ENCODE results near the gene LCN15.
"Not testable (repeated sequence)": the region's sequence is repeated elsewhere in the genome, so short reads cannot be mapped to it uniquely, and the experiment has no call there.

Gene LCN15

DNA sequence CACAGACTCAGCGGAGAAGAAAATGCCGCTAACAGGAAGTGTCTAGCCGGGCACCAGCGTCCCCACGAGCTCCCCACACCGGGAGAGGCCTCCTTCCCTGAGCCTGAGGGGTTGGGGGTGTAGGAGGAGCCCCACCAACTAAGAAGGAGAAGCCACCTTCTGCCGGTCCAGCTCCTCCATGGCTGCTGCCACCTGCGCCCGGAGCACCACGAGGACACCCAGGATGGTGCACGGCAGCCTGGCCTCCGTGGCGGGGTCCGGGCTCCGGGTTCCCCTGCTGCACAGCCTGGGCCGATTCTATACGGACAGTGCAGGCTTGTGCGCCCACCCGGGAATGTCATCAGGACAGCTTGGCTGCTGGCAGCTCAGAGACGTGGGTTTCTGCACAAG is 6.6 kb downstream of the LCN15 start:
- DNase-seq (ENCODE audit: low read depth): no peak
- H3K4me3 ChIP-seq (ENCODE audit: low read depth, low read length): no peak overlapping the region

DNA sequence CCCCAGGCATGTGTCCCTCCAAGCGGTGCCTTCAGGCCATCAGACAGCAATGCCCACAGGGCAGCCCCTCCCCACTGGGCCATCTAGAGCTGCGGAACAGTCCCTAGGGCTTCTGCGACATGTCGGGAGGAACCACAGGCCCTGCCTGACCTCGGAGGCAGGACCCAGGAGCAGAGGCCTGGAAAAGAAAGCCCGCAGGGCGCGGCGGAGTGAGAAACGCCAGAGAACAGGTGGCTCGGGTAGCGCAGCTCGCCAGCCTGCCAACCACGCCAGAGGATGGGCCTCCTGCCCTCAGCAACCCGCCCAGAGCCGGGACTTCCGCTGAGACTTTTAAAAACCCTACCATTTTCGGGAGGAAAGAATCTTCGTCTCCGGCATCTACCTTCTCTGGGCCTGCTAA is 7.0 kb downstream of the LCN15 start:
- no peak for DNase-seq (ENCODE audit: low read depth)
- no peak overlapping the region for H3K4me3 ChIP-seq (ENCODE audit: low read depth, low read length)

DNA sequence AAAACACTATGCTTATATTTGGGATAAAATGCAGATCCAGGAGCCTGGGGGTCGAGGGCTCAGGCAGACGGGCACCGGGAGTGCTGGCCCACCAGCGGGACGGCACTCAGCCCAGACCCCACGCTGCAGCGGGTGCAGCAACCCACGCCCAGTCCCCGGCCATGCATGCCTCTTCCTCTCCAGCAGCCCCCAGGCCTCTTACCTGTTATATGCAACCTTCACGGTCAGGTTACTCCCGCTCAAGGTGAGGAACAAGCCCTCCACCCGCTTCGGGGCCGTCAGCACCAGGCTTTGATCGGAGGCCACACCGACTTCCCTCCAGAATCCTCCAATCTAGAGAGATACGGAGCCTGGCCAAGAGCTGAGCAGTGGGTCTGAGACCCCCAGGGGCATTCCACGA is 7.5 kb downstream of the LCN15 start:
- H3K4me3 ChIP-seq (ENCODE audit: low read depth, low read length): no peak overlapping the region
- no peak for DNase-seq (ENCODE audit: low read depth)

DNA sequence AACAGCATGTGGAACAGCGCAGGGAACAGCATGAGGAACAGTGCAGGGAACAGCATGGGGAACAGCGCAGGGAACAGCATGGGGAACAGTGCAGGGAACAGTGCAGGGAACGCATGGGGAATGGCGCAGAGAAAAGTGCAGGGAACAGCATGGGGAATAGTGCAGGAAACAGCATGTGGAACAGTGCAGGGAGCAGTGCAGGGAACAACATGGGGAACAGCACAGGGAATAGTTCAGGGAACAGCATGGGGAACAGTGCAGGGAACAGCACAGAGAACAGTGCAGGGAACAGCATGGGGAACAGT is 8.2 kb downstream of the LCN15 start:
- DNase-seq (ENCODE audit: low read depth): no peak
- no peak overlapping the region for H3K4me3 ChIP-seq (ENCODE audit: low read depth, low read length)

DNA sequence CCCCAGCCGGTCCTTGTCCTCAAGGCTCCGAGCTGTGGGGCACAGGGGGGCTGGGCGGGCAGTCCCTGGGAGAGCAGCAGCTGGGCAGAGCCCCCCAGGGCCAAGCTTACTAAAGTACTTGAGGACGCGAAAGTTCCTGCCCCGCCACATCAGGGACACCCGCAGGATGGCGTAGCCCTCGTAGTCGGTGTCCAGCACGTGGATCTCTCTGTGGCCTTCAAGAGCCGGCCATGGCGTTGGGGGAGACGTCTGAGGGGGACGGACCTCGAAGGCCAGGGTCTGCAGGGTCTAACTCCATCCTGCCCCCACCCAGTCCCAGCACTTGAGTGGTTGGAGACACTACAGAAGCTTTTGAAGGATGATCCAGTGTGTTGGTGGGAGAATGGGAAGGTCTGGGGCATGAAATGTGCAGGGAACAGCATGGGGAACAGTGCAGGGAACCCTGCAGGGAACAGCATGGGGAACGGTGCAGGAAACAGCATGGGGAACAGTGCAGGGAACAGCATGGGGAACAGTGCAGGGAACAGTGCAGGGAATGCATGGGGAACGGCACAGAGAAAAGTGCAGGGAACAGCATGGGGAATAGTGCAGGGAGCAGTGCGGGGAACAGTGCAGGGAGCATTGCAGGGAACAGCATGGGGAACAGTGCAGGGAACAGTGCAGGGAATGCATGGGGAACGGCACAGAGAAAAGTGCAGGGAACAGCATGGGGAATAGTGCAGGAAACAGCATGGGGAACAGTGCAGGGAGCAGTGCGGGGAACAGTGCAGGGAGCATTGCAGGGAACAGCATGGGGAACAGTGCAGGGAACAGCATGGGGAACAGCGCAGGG is 8.8 kb downstream of the LCN15 start:
- DNase-seq (ENCODE audit: low read depth); H3K4me3 ChIP-seq (ENCODE audit: low read depth, low read length): not testable (repeated sequence)

DNA sequence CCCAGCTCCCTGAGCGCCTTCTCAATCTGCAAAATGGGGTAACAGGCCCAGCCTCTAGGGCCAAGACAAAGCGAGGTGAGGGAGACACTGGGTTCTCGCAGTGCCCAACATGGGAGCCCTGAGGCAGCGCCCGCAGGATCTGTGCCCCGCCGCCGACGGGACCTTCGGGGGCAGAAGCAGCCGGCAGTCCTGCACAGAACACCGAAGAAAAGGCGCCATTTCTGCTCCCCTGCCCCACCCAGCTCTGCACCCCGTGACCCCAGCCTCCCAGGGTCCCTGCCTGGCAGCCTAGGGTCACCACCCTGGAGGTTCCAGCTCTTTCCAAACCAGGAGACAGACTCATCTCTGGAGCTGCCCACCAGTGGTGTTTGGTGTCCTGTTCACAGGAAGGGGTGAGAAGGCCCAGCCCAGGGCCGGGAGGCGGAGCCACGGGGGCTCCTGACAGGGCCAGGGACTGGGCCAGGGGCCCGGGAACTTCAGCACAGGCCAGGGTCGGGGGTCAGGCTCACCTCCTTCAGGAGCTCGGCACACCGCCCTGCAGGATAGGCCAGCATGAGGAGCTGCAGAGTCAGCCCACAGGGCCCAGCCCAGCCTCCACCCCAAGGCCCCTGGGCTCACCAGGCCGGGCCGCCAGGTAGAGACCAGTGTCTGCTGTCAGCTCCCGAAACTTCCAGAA is 9.6 kb downstream of the LCN15 start:
- no peak overlapping the region for H3K4me3 ChIP-seq (ENCODE audit: low read depth, low read length)
- DNase-seq (ENCODE audit: low read depth): no peak

DNA sequence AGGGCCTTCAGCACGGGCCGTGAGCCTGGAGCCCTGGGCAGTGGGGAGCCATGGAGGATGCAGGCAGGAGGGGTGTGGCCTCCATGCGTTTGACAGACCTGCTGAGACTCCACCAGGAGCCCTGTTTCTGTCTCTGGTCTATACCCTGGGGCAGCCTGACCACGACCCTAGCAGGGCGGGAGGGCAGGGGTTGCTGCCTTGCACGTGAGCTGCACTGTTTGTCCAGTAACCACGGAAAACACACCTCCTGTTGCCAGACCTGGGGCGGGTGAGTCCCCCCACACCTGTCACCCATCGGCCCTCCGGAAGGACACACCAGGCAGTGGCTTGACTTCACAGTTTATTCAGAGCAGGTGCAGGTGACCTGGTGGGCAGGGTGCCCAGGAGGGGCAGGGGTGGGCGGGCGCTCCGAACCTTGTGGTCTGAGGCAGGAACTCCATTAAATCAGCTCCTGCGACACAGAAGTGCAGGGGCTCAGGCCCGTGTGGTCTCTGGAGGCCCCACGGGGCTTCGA is 10.2 kb downstream of the LCN15 start:
- H3K4me3 ChIP-seq (ENCODE audit: low read depth, low read length): no peak overlapping the region
- no peak for DNase-seq (ENCODE audit: low read depth)

DNA sequence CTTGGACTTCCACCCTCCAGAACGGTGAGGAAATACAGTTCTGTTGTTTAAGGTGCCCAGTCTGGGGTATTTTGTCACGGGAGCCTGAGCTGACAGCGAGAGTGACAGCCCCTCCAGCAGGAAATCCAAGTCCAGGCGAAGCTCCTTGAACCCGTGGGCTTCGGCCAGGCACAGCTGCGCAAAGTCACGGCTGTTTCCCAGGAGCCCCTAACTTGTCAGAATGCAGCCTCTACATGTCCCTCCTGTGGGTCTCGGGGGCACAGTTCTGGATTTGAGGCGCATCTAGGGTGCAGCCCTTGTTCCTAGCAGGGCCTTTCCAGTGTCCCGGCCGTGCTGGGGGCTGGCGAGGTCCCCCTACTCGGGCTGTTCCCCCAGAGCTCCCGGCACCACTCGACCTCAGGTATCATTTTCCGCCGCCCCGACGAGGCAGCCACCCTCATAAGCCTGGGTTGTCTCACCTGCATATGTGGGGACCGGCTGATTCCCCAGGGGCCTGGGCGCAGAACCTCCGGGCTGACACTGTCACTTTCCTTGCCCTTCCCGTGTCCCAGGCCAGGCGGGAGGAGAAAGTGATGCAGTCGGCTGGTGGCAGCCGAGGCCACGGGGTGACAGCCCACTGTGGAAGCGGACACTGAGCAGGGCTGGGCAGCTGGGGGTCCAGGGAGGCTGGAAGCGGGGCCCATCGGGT is 10.8 kb downstream of the LCN15 start:
- H3K4me3 ChIP-seq (ENCODE audit: low read depth, low read length): no peak overlapping the region
- DNase-seq (ENCODE audit: low read depth): no peak

DNA sequence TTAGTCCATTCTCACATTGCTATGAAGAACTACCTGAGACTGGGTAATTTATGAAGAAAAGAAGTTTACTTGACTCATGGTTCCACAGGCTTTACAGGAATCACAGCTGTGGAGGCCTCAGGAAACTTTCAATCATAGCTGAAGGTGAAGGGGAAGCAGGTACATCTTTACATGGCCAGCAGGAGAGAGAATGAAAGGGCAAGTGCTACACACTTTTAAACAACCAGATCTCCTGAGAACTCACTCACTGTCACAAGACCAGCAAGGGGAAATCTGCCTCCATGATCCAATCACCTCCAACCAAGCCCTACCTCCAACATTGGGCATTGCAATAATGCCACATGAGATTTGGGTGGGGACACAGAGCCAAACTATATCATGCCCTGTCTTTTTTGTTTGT is 12.5 kb downstream of the LCN15 start:
- DNase-seq (ENCODE audit: low read depth): no peak

DNA sequence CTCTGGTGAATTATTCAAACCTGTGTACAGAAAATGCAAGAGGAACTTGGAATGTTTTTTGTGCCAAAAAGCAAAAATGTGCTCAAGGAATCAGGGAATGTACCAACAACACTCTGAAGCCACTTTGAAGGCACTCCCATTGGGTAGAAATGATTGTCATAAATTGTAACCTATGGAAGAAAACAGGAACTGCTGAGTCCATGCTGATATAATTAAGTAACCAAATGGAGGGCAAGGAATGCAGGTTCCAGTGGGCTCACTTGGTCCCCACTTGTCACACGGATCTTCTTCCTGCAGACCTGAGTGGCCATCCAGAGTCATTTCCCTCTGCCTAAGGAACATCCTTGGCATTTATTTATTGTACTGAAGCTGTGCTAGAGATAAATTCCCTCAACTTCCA is 13.1 kb downstream of the LCN15 start:
- DNase-seq (ENCODE audit: low read depth): no peak
- no peak overlapping the region for H3K4me3 ChIP-seq (ENCODE audit: low read depth, low read length)

More for the DNA sequence above, 12.5 kb downstream of the LCN15 start:
- no peak overlapping the region for H3K4me3 ChIP-seq (ENCODE audit: low read depth, low read length)

DNA sequence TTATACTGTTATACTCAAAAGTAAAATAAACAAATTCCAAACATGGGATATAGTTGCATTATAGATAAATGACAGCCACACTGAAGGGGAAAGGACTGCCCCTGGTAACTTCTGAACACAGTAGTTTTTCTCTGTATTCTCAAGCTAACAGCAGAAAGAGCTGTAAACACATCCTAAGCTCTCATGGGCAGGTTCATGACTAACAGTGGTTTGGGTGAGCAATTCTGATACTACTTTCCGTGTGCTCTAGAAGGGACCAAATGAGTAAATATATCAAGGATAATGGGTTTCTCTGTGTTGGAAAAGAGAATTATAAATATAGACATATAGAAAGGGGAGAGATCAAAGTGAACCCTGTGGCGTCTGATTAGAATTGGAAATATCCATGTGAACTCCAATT is 13.8 kb downstream of the LCN15 start:
- no peak overlapping the region for H3K4me3 ChIP-seq (ENCODE audit: low read depth, low read length)
- no peak for DNase-seq (ENCODE audit: low read depth)

DNA sequence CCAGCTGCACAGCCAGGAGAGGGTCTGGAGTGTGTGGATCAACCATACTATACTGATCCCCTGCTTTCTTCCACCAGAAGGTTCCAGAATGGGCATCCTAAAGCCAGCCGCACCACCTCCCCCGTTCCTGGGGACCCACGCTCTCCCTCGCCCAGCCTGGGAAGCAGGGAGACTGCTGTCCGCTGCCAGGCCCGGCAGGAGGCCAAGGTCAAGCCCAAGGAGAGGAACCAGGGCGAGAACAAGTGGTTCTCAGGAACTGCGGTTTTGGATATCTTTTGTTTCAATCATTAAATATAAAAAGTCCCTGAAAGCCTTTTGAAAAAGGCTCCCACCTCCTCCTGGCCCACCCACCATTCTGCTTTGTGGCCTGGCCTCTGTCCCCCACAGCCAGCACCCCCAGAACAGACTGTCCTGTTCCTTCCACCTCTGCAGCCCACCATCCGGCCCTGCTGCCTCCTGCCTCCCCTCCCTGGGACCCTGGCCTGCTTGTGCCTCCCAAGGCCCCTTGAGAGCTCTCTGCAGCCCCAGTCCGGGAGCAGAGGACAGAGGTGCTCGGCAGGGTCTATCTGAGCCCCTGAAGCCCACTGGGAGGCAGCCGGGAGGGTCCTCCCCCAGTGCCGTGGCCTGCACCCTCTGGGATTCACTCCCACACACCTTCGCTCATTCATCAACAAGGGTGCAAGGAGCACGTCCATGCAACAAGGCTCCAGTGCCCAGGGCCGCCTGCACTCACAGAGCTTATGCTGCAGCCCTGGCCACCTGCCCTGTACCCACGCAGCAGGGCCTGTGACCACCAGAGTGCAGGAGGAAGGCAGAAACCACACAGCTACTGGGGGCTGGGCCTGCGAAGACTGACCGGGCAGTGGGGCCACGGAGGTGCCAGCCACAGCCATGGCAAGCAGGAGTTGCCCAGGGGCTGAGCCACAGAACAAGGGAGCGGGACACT is 15.4 kb downstream of the LCN15 start:
- no peak overlapping the region for H3K4me3 ChIP-seq (ENCODE audit: low read depth, low read length)
- no peak for DNase-seq (ENCODE audit: low read depth)

DNA sequence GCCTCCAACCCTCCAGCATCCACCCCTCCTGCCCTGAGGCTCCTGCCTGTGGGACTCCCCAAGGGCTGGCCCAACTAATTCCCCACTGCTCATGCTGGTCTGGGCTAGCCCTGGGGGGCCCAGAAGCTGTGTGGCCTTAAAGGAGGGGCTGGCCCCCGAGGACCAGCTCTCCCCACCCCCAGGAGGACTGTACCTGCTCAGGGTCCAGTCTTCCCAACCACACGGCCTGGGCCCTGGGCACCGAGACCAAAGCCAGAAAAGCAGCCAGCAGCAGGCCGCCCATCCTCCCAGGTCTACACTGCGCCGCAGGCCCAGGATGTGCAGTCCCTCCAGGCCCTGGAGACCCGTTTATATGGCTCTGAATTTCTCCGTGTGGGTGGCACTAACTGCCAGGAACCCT is 16.1 kb downstream of the LCN15 start, which contains the start of gene LCN6:
TSS of gene LCN6 (minus strand) at position 325 of the 400 bp plus-strand sequence. CDS start at position 283, 42 bp downstream.
- no peak for DNase-seq (ENCODE audit: low read depth)

DNA sequence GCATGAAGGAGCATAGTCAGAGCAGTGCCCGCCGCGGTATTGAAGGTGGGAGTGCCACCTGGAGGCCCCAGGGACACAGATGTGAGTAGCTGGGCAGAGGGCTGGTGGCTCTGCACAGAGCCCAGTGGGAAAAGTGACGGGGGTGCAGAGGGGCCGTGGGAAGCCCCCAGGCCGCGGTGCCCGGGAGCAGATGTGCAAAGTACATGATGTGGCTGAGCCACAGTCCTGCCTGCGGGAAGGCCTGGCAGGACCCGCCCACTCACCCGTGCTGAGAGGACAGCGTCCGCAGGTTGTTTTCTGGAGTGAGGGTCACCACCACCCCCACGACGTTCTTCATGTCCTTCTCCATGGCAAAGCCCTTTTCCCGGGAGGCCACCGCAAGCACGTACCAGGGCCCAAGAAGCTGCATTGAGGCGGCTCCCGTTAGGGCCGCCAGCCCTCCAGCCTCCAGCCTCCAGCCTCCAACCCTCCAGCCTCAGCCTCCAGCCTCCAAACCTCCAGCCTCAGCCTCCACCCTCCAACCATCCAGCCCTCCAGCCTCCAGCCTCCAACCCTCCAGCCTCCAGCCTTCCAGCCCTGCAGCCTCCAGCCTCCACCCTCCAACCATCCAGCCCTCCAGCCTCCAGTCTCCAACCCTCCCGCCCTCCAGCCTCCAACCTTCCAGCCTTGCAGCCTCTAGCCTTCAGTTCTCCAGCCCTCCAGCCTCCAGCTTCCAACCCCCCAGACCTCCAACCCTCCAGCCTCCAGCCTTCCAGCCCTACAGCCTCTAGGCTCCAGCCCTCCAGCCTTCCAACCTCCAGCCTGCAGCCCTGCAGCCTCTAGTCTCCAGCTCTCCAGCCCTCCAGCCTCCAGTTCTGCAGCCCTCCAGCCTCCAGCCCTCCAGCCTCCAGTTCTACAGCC is 16.9 kb downstream of the LCN15 start:
- H3K4me3 ChIP-seq (ENCODE audit: low read depth, low read length): no peak overlapping the region
- no peak for DNase-seq (ENCODE audit: low read depth)

More for the DNA sequence above, 16.1 kb downstream of the LCN15 start, which contains the start of gene LCN6:
- no peak within 1 kb of the TSS for H3K4me3 ChIP-seq (ENCODE audit: low read depth, low read length)

DNA sequence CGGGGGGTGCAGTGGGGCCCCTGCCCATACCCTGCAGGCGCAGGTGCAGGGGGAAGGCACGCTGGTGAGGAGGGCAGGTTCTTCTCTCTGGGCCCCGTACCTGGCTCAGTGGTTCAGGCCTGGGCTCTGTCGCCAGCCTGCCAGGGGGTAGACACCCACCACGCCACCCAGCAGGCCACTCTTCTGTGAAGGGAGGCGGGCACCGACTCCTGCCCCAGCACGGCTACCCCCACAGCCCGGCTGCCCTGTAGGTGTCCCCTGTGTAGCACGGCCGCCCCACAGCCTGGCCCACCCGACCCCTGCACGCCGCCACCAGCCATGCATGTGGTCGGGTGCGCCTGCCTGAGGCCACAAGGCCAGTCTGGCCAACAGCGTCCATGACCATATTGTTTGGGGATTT is 17.7 kb downstream of the LCN15 start:
- H3K4me3 ChIP-seq (ENCODE audit: low read depth, low read length): no peak overlapping the region
- DNase-seq (ENCODE audit: low read depth): no peak

DNA sequence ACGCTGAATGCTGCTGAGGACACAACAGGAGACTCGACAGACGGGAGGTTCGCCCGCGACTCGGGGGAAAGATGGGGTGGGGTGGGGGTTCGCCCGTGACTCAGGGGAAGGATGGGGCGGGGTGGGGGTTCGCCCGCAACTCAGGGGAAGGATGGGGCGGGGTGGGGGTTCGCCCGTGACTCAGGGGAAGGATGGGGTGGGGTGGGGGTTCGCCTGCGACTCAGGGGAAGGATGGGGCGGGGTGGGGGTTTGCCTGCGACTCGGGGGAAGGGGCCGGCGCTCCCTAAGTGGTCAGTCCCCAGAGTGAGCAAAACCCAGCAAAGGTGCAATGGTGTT is 18.2 kb downstream of the LCN15 start:
- no peak for DNase-seq (ENCODE audit: low read depth)
- no peak overlapping the region for H3K4me3 ChIP-seq (ENCODE audit: low read depth, low read length)

DNA sequence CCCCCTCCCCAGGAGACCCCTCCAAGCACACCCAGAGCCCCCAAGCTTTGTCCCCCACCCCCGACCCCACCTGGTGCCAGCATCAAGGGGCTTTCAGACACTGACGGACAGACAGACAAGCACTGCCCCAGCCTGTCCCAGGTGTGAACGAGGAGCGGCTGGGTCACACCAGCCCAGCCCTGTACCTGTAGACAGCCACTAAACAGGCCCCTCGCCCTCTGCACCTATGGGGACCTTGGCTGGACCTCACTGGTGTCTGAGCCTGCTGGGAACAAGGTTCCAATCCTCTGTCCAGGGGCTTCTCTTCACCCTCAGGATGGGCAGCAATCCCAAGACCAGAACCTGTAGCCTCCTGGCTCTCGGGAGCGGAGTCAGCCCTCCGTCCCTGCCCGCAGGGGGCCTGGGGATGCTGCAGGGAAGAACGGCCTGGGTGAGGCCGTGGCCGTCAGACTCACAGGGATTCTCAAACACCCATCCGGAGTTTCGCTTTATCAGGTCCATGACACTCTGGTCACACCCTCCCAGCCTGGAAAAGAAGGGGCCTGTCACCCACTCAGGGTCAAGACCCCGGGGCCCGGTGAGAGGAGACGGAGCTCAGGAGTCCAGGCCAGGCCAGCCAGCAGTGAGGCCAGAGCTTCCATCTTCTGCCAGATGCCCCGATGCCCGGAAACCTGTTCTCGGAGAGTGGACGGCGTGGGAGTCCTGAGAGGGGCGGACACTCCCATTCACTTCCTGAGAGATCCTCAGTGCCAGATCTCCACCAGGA is 18.7 kb downstream of the LCN15 start:
- DNase-seq (ENCODE audit: low read depth): no peak
- H3K4me3 ChIP-seq (ENCODE audit: low read depth, low read length): no peak overlapping the region

DNA sequence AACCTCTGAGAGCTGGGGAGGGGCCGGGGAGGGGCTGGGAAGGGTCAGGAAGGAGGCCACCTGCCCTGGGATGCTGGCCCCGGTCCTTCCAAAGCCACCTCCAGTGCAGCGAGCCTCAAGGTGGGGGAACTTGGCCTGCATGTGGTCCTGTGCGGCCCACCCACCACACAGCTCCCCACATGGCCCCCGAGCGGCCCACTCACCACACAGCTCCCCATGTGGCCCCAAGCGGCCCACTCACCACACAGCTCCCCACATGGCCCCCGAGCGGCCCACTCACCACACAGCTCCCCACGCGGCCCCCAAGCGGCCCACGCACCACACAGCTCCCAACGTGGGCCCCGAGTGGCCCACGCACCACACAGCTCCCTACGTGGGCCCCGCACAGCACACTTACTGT is 19.5 kb downstream of the LCN15 start:
- DNase-seq (ENCODE audit: low read depth): no peak
- no peak overlapping the region for H3K4me3 ChIP-seq (ENCODE audit: low read depth, low read length)
